ENCODE results near the gene ACTL10. TPM values are rescaled to one million over a fixed set of nuclear protein-coding genes. Genes with fewer than 3 reads are reported as not detected.

Gene ACTL10
- polyA plus RNA-seq, 1 experiment, result 0.67 TPM

GRCh38 chr20:33688938-33689424 lies 22.2 kb downstream of the ACTL10 start:
- Histone ChIP-seq H3K4me3 (ENCODE audit: low read depth, low read length) (no peak overlapping the region), H3K36me3 (ENCODE audit: control insufficient read depth, insufficient read depth, low read length) (no peaks in the 10 kb centered on the region), H3K27me3 (ENCODE audit: control insufficient read depth, insufficient read depth, low read length) (no peaks in the 10 kb centered on the region)
- no peak for DNase-seq (ENCODE audit: low read depth)
- CTCF ChIA-PET, result no interaction called here
- POLR2A ChIA-PET, result no interaction called here
- TF ChIP-seq, protein P1, sequence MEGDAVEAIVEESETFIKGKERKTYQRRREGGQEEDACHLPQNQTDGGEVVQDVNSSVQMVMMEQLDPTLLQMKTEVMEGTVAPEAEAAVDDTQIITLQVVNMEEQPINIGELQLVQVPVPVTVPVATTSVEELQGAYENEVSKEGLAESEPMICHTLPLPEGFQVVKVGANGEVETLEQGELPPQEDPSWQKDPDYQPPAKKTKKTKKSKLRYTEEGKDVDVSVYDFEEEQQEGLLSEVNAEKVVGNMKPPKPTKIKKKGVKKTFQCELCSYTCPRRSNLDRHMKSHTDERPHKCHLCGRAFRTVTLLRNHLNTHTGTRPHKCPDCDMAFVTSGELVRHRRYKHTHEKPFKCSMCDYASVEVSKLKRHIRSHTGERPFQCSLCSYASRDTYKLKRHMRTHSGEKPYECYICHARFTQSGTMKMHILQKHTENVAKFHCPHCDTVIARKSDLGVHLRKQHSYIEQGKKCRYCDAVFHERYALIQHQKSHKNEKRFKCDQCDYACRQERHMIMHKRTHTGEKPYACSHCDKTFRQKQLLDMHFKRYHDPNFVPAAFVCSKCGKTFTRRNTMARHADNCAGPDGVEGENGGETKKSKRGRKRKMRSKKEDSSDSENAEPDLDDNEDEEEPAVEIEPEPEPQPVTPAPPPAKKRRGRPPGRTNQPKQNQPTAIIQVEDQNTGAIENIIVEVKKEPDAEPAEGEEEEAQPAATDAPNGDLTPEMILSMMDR (IDR thresholded peaks at IDR 0.05; ENCODE audit: insufficient read depth, low read depth, low read length), result no peak

DNA sequence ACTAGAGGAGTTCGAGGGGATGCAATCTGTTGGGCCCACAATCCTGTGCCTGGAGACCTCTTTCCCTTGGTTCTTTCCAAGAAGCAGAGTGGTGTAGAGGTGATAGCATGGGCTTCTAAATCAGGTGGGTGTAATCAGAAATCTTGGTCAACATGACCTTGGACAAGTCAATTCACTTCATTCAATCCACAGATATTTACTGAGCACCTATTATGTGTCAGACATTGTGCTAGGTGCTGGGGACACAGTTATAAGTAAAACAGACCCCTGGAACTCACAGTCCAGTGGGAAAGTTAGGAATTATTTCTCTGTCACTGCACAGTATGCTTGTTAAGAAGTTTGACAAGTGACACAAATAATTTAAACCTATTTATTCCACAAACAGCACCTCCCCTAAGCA lies 22.8 kb downstream of the ACTL10 start:
- Histone ChIP-seq H3K27me3 (ENCODE audit: control insufficient read depth, insufficient read depth, low read length) (no peaks in the 10 kb centered on the region), H3K36me3 (ENCODE audit: control insufficient read depth, insufficient read depth, low read length) (no peaks in the 10 kb centered on the region), H3K4me3 (ENCODE audit: low read depth, low read length) (no peak overlapping the region)
- ChIA-PET POLR2A (no interaction called here), CTCF (interaction anchor here (0.9 kb wide), 1 partner anchor 123 kb away, joined by 3 read pairs; no protein-coding TSS in a partner anchor)
- no peak for DNase-seq (ENCODE audit: low read depth)
- TF ChIP-seq, protein P1 (IDR thresholded peaks at IDR 0.05; ENCODE audit: insufficient read depth, low read depth, low read length), result no peak

DNA sequence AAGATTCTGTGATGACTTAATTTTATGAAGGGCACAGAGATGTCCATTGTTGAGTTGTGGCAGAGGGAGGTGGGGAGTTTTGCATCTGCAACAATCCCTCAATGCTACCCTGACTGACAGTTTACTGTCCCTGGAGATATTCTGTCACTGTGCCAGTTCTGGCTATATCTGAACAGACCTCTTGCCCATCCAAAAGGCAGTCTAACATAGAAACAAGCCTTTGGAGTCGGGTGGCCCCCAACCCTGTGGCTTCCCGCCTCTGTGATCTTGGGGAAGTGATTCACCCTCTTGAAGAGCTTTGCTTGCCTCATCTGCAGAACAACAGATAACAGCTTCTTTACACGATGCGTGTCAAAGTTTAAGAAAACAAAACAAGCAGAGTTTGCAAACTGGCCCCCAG lies 23.2 kb downstream of the ACTL10 start:
- Histone ChIP-seq H3K36me3 (ENCODE audit: control insufficient read depth, insufficient read depth, low read length) (no peaks in the 10 kb centered on the region), H3K4me3 (ENCODE audit: low read depth, low read length) (no peak overlapping the region), H3K27me3 (ENCODE audit: control insufficient read depth, insufficient read depth, low read length) (no peaks in the 10 kb centered on the region)
- TF ChIP-seq, protein P1 (IDR thresholded peaks at IDR 0.05; ENCODE audit: insufficient read depth, low read depth, low read length), result no peak
- CTCF ChIA-PET, result interaction anchor here (0.9 kb wide), 1 partner anchor 124 kb away, joined by 3 read pairs; no protein-coding TSS in a partner anchor
- DNase-seq (ENCODE audit: low read depth), result no peak
- POLR2A ChIA-PET, result no interaction called here

- DNase-seq (ENCODE audit: low read depth), result no peak
- Histone ChIP-seq H3K4me3 (ENCODE audit: low read depth, low read length) (no peak overlapping the region), H3K36me3 (ENCODE audit: control insufficient read depth, insufficient read depth, low read length) (no peaks in the 10 kb centered on the region), H3K27me3 (ENCODE audit: control insufficient read depth, insufficient read depth, low read length) (no peaks in the 10 kb centered on the region)
- ChIA-PET POLR2A (no interaction called here), CTCF (no interaction called here)
- TF ChIP-seq, protein P1 (IDR thresholded peaks at IDR 0.05; ENCODE audit: insufficient read depth, low read depth, low read length), result no peak
These were observed 26.5 kb downstream of the ACTL10 start for GRCh38 chr20:33693289-33693688.

DNA sequence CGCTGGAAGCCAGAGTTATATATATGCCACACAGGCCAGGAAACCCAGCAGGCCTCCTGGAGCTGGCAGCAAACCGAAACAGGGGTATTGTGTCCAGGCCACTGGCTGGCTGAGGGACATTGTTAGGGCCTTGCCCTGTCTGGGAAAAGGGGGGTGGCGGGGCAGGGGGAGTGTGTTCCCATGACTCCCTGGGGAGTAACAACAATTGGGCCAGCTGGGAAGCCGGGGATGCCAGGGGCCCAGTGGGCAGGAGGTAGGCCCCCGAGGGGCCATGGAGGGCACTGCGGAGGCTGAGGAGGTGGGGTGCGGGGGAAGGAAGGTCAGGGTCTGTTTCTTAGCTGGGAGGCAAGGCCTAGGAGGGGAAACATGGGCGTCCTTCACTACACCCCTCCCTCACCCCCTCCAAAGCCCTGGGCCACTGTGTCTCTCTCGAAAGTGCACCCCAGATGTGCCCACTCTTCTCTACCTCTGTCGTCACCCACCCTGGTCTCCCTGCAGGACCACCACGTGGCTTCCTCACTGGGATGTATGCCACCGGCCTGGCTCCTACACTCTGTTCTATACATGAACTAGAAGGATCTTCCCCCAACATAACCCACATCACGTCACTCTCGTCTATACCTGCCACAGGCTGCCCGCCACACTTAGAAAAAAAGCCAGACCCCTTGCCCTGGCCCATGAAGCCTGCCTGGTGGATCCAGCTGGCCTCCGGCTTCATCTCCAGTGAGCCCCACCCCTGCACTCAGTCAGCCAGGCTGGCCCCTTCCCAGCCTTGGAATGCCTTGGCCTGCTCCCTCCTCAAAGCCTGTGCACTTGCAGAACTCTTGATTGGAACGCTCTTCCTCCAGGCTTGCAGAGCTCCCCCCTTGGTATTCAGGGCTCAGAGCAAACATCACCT lies 27.2 kb downstream of the ACTL10 start:
- no peaks in the 10 kb centered on the region for H3K27me3 ChIP-seq (ENCODE audit: control insufficient read depth, insufficient read depth, low read length)
- no peak overlapping the region for H3K4me3 ChIP-seq (ENCODE audit: low read depth, low read length)
- TF ChIP-seq, protein P1 (IDR thresholded peaks at IDR 0.05; ENCODE audit: insufficient read depth, low read depth, low read length), result no peak
- DNase-seq (ENCODE audit: low read depth), result no peak
- ChIA-PET CTCF (interaction anchor here (1.3 kb wide), 1 partner anchor 28 kb away, joined by 3 read pairs; the partner anchor contains the start of gene ACTL10), POLR2A (no interaction called here)
- H3K36me3 ChIP-seq (ENCODE audit: control insufficient read depth, insufficient read depth, low read length), result no peaks in the 10 kb centered on the region
